Skeletal muscle satellite cell (primary cell): ENCODE data around the gene IL21R.

Experiments used
- H3K27me3 ChIP-seq: 2 replicates; pipeline ENCODE4 v1.7.0; 2013; ENCODE audit warnings: low read length; ENCODE audit not compliant: control insufficient read depth, insufficient read depth
- H3K36me3 ChIP-seq: 2 replicates; pipeline ENCODE4 v1.7.0; 2013; ENCODE audit warnings: mild to moderate bottlenecking, control low read depth, low read length; ENCODE audit not compliant: insufficient read depth
- H3K4me1 ChIP-seq: 2 replicates; pipeline ENCODE4 v1.7.0; 2013; ENCODE audit warnings: low read length; ENCODE audit not compliant: control insufficient read depth, insufficient read depth
- H3K4me2 ChIP-seq: 2 replicates; pipeline ENCODE4 v1.7.0; 2013; ENCODE audit warnings: mild to moderate bottlenecking, low read length
- H3K4me3 ChIP-seq: 2 replicates; pipeline ENCODE4 v1.7.0; 2013; ENCODE audit warnings: low read length
- H3K9ac ChIP-seq: 2 replicates; pipeline ENCODE4 v1.7.0; 2013; ENCODE audit warnings: mild to moderate bottlenecking, low read depth, low read length, moderate library complexity
- H3K9me3 ChIP-seq: replicated peaks from 2 replicates; pipeline ENCODE4 v1.7.0; 2013; ENCODE audit warnings: mild to moderate bottlenecking, control low read depth, low read length

The IL21R gene

GRCh38 chr16:27441998-27442397 lies 40.0 kb downstream of the IL21R start:
- Histone ChIP-seq H3K36me3 (peaks cover 55% of the 10 kb centered on the region), H3K4me1 (peaks cover 4% of the 10 kb centered on the region), H3K4me2 (no peak overlapping the region), H3K27me3 (no peaks in the 10 kb centered on the region), H3K9ac (no peak overlapping the region), H3K4me3 (no peak overlapping the region), H3K9me3 (peaks cover 9% of the 10 kb centered on the region)

DNA sequence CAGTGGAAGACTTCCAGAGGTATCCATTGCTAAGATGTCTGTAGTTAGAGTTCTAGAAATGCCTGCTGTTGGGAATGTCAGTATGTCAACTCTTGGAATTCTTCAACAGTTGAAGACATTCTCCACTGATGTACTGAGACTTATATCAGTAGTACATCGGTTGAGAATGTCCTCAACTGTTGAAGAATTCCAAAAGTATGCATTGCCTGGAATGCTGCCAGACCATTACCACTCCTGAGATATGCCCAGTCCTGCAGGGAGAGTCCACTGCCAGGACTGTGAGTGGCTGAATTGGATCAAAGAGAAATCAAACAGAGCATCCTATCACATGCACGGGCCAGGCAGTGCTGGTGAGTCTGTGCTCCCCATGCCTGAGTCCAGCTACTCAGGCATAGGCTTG lies 42.0 kb downstream of the IL21R start:
- no peak overlapping the region for H3K4me2 ChIP-seq
- peaks cover 4% of the 10 kb centered on the region for H3K4me1 ChIP-seq
- H3K4me3 ChIP-seq: no peak overlapping the region
- H3K36me3 ChIP-seq: peaks cover 55% of the 10 kb centered on the region
- no peaks in the 10 kb centered on the region for H3K27me3 ChIP-seq
- H3K9ac ChIP-seq: no peak overlapping the region
- peaks cover 9% of the 10 kb centered on the region for H3K9me3 ChIP-seq

GRCh38 chr16:27444470-27444869 lies 42.5 kb downstream of the IL21R start:
- H3K9ac ChIP-seq: no peak overlapping the region
- H3K4me3 ChIP-seq: no peak overlapping the region
- peaks cover 9% of the 10 kb centered on the region for H3K9me3 ChIP-seq
- no peak overlapping the region for H3K4me2 ChIP-seq
- no peaks in the 10 kb centered on the region for H3K27me3 ChIP-seq
- H3K4me1 ChIP-seq: peaks cover 4% of the 10 kb centered on the region
- peaks cover 55% of the 10 kb centered on the region for H3K36me3 ChIP-seq

GRCh38 chr16:27445502-27446175 lies 43.7 kb downstream of the IL21R start:
- Histone ChIP-seq H3K9ac (no peak overlapping the region), H3K9me3 (peaks cover 9% of the 10 kb centered on the region), H3K4me2 (no peak overlapping the region), H3K36me3 (peaks cover 54% of the 10 kb centered on the region), H3K4me3 (no peak overlapping the region), H3K4me1 (peaks cover 4% of the 10 kb centered on the region), H3K27me3 (no peaks in the 10 kb centered on the region)

- H3K4me2 ChIP-seq: no peak overlapping the region
- no peak overlapping the region for H3K9ac ChIP-seq
- H3K4me1 ChIP-seq: peaks cover 4% of the 10 kb centered on the region
- peaks cover 9% of the 10 kb centered on the region for H3K9me3 ChIP-seq
- H3K36me3 ChIP-seq: peaks cover 49% of the 10 kb centered on the region
- no peaks in the 10 kb centered on the region for H3K27me3 ChIP-seq
- H3K4me3 ChIP-seq: no peak overlapping the region
Measured at GRCh38 chr16:27446721-27447120, 44.7 kb downstream of the IL21R start.

- Histone ChIP-seq H3K4me1 (peaks cover 4% of the 10 kb centered on the region), H3K4me3 (no peak overlapping the region)
Measured at GRCh38 chr16:27447301-27447700, 45.3 kb downstream of the IL21R start.

DNA sequence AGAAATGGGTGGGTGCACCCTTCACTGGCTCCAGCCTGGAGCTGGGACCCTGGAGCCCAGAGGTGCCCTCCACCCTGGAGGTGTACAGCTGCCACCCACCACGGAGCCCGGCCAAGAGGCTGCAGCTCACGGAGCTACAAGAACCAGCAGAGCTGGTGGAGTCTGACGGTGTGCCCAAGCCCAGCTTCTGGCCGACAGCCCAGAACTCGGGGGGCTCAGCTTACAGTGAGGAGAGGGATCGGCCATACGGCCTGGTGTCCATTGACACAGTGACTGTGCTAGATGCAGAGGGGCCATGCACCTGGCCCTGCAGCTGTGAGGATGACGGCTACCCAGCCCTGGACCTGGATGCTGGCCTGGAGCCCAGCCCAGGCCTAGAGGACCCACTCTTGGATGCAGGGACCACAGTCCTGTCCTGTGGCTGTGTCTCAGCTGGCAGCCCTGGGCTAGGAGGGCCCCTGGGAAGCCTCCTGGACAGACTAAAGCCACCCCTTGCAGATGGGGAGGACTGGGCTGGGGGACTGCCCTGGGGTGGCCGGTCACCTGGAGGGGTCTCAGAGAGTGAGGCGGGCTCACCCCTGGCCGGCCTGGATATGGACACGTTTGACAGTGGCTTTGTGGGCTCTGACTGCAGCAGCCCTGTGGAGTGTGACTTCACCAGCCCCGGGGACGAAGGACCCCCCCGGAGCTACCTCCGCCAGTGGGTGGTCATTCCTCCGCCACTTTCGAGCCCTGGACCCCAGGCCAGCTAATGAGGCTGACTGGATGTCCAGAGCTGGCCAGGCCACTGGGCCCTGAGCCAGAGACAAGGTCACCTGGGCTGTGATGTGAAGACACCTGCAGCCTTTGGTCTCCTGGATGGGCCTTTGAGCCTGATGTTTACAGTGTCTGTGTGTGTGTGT lies 46.8 kb downstream of the IL21R start:
- Histone ChIP-seq H3K4me2 (no peak overlapping the region), H3K9ac (no peak overlapping the region), H3K4me3 (no peak overlapping the region), H3K36me3 (peaks cover 42% of the 10 kb centered on the region), H3K27me3 (no peaks in the 10 kb centered on the region), H3K4me1 (peaks cover 1% of the 10 kb centered on the region), H3K9me3 (peaks cover 9% of the 10 kb centered on the region)

More at GRCh38 chr16:27447301-27447700, 45.3 kb downstream of the IL21R start:
- no peaks in the 10 kb centered on the region for H3K27me3 ChIP-seq
- H3K9ac ChIP-seq: no peak overlapping the region
- H3K9me3 ChIP-seq: peaks cover 9% of the 10 kb centered on the region
- no peak overlapping the region for H3K4me2 ChIP-seq
- H3K36me3 ChIP-seq: peaks cover 48% of the 10 kb centered on the region

- H3K4me2 ChIP-seq: no peak overlapping the region
- H3K36me3 ChIP-seq: peaks cover 34% of the 10 kb centered on the region
- H3K9me3 ChIP-seq: peaks cover 4% of the 10 kb centered on the region
- no peak overlapping the region for H3K9ac ChIP-seq
- H3K4me3 ChIP-seq: no peak overlapping the region
- H3K4me1 ChIP-seq: no peaks in the 10 kb centered on the region
- no peaks in the 10 kb centered on the region for H3K27me3 ChIP-seq
Measured at GRCh38 chr16:27449434-27450195, 47.6 kb downstream of the IL21R start.

DNA sequence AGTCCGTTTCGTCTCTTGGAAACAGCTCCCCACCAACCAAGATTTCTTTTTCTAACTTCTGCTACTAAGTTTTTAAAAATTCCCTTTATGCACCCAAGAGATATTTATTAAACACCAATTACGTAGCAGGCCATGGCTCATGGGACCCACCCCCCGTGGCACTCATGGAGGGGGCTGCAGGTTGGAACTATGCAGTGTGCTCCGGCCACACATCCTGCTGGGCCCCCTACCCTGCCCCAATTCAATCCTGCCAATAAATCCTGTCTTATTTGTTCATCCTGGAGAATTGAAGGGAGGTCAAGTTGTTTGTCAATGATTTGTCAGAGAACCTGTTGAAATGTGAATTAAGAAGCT lies 48.2 kb downstream of the IL21R start:
- Histone ChIP-seq H3K4me2 (no peak overlapping the region), H3K27me3 (no peaks in the 10 kb centered on the region), H3K4me1 (no peaks in the 10 kb centered on the region), H3K4me3 (no peak overlapping the region), H3K9me3 (no peaks in the 10 kb centered on the region), H3K9ac (no peak overlapping the region), H3K36me3 (peaks cover 28% of the 10 kb centered on the region)

GRCh38 chr16:27452569-27453493 lies 50.9 kb downstream of the IL21R start:
- H3K4me3 ChIP-seq: no peak overlapping the region
- peaks cover 4% of the 10 kb centered on the region for H3K4me1 ChIP-seq
- peaks cover 8% of the 10 kb centered on the region for H3K36me3 ChIP-seq
- no peak overlapping the region for H3K4me2 ChIP-seq
- H3K27me3 ChIP-seq: no peaks in the 10 kb centered on the region
- H3K9ac ChIP-seq: no peak overlapping the region
- H3K9me3 ChIP-seq: no peaks in the 10 kb centered on the region

GRCh38 chr16:27453494-27453825 lies 51.5 kb downstream of the IL21R start:
- H3K4me3 ChIP-seq: no peak overlapping the region
- H3K9ac ChIP-seq: no peak overlapping the region
- H3K27me3 ChIP-seq: no peaks in the 10 kb centered on the region
- no peak overlapping the region for H3K4me2 ChIP-seq
- peaks cover 4% of the 10 kb centered on the region for H3K4me1 ChIP-seq
- H3K9me3 ChIP-seq: no peaks in the 10 kb centered on the region
- H3K36me3 ChIP-seq: peaks cover 6% of the 10 kb centered on the region
